Adrenal gland (tissue), 12 donors: ENCODE results near the gene FOXJ1. TPM values are rescaled to one million over a fixed set of nuclear protein-coding genes. Genes with fewer than 3 reads are reported as not detected.
A peak's percentile ranks its signal among the peaks of the same experiment; 100 is the strongest.

Source experiments
- DNase-seq, 7 donors: peaks; one replicate each; pipeline ENCODE4 v3.0.0-alpha.2; 2019 to 2020
- H3K27ac ChIP-seq, 5 donors: fragments of 200-600 bp; sonication (generic) in 4 of 5; 1 replicate in 3 of 5; 2 replicates in 2 of 5; pipeline versions ENCODE4 v1.5.1 to v1.8.0; 2016 to 2020; ENCODE audit warnings: mild to moderate bottlenecking in 1 of 5
- H3K27me3 ChIP-seq: fragments of 200-600 bp; 2 replicates; pipeline ENCODE4 v1.8.0; 2021
- H3K36me3 ChIP-seq, 2 donors: fragments of 200-600 bp; replicated peaks in 1 of 2; 1 replicate in 1 of 2; 2 replicates in 1 of 2; pipeline versions ENCODE4 v1.5.1 to v1.8.0; 2018 to 2022
- H3K4me1 ChIP-seq, 2 donors: fragments of 200-600 bp; replicated peaks in 1 of 2; 1 replicate in 1 of 2; 2 replicates in 1 of 2; pipeline versions ENCODE4 v1.5.1 to v1.8.0; 2018 to 2021
- H3K4me3 ChIP-seq, 4 donors: fragments of 200-600 bp; sonication (generic) in 3 of 4; one replicate each; pipeline ENCODE4 v1.5.1; 2016 to 2018
- H3K9me3 ChIP-seq, 3 donors: fragments of 200-600 bp; sonication (generic) in 1 of 3; replicated peaks in 1 of 3; 1 replicate in 2 of 3; 2 replicates in 1 of 3; pipeline versions ENCODE4 v1.5.1 to v1.8.0; 2016 to 2021
- CTCF ChIP-seq, 6 experiments: fragments of 450-650 bp in 4 of 6; fragments of 200-600 bp in 2 of 6; sonication (generic) in 1 of 6; IDR thresholded peaks; 1 replicate in 5 of 6; 2 replicates in 1 of 6; pipeline versions ENCODE4 v1.5.1 to v1.8.0; 2016 to 2021; ENCODE audit warnings: antibody characterized with exemption in 6 of 6, mild to moderate bottlenecking in 2 of 6, moderate library complexity in 1 of 6
- POLR2A ChIP-seq, 2 donors: fragments of 450-650 bp; IDR thresholded peaks; one replicate each; pipeline ENCODE4 v1.6.1; 2017; ENCODE audit warnings: antibody characterized with exemption in 2 of 2, mild to moderate bottlenecking in 2 of 2, moderate library complexity in 1 of 2
- WGBS, 4 donors: extraction: QIAGEN DNeasy Blood & Tissue Kit in 2 of 4; methylation state at CpG; one replicate each; pipeline versions ENCODE4 v1.1.5 to v1.1.7; 2013 to 2017; 5-methylcytosine and 5-hydroxymethylcytosine counted together
- intact Hi-C, 2 donors: fragments of 100-400 bp; cut with DNase I; formaldehyde crosslinking; loops; one replicate each; pipeline versions ENCODE4 v1.14.1 to v1.15.0; 2022 to 2023
- polyA plus RNA-seq, 3 donors: library from polyadenylated mRNA; stranded (reverse); fragments of 200-250 nt in 2 of 3; fragments of 350-450 nt in 1 of 3; fragmentation: Illumina TruSeq in 1 of 3; extraction: RNeasy Lipid Tissue Mini Kit (QIAGEN cat#74804) in 1 of 3; gene quantifications; one replicate each; pipeline ENCODE4 v1.2.3, GENCODE V29; 2013 to 2014
- total RNA-seq, 9 donors: library from RNA; depleted of rRNA in 4 of 9; stranded (reverse); fragments of >200 nt in 4 of 9; fragments of 120-200 nt in 1 of 9; fragmentation: NEBNext Ultra II Directional in 1 of 9; extraction: Animal tissue kit (Norgen Biotek cat#: 25700) in 1 of 9; gene quantifications; one replicate each; pipeline versions ENCODE4 v1.1.0 to v1.2.4, GENCODE V29; 2013 to 2023
- donor health status: healthy with polysubstance abuse.
- donor health status: Bipolar disorder and iron deficiency.
- donor health status: DM: yes; HTN: yes; CAD: no.
- donor health status: DM: no; HTN: no; CAD: no.
- donor health status: DM: no; HTN: no; CAD: no.
- donor health status: DM: yes; HTN: yes; CAD: no.

The FOXJ1 gene
- total and polyA plus RNA-seq, 12 donors, result 0.06 to 0.18 (median 0.07) TPM; not detected in 9

- peaks cover 6 to 14% of the 10 kb centered on the region in 2 donors for H3K4me1 ChIP-seq
- no peak for DNase-seq
- no peak overlapping the region for H3K4me3 ChIP-seq
- WGBS, 4 donors, result 82 to 92% (median 89%) methylated on average over 6 to 10 of the region's 10 CpGs
- TF ChIP-seq CTCF (IDR thresholded peaks at IDR 0.05) (no peak), POLR2A (IDR thresholded peaks at IDR 0.05) (no peak)
- no peaks in the 10 kb centered on the region for H3K27me3 ChIP-seq
- intact Hi-C loops, result no loop called here
- H3K27ac ChIP-seq, result no peak overlapping the region
- no peaks in the 10 kb centered on the region for H3K9me3 ChIP-seq
- H3K36me3 ChIP-seq, result no peaks in the 10 kb centered on the region
These were observed 8.2 kb upstream of the FOXJ1 start for GRCh38 chr17:76149214-76149613.

- Histone ChIP-seq H3K9me3 (no peaks in the 10 kb centered on the region), H3K27ac (no peak overlapping the region), H3K4me1 (peaks cover 6 to 14% of the 10 kb centered on the region in 2 donors), H3K27me3 (no peaks in the 10 kb centered on the region), H3K36me3 (no peaks in the 10 kb centered on the region), H3K4me3 (no peak overlapping the region)
- DNase-seq, result no peak
- WGBS, 4 donors, result 86 to 100% (median 94%) methylated on average over 1 of the region's 1 CpG
- intact Hi-C loops, result no loop called here
- peak in 1 of 6 experiments; percentile 6 for TF ChIP-seq CTCF (IDR thresholded peaks at IDR 0.05)
- TF ChIP-seq POLR2A (IDR thresholded peaks at IDR 0.05), result no peak
These were observed 6.9 kb upstream of the FOXJ1 start for GRCh38 chr17:76148015-76148326.

GRCh38 chr17:76147211-76148014, 6.4 kb upstream of the FOXJ1 start:
- no peak overlapping the region for H3K4me3 ChIP-seq
- H3K4me1 ChIP-seq, result peaks cover 6 to 14% of the 10 kb centered on the region in 2 donors
- TF ChIP-seq CTCF (IDR thresholded peaks at IDR 0.05) (peak; percentile 40 to 57 (median 48)), POLR2A (IDR thresholded peaks at IDR 0.05) (no peak)
- intact Hi-C loops, result no loop called here
- no peaks in the 10 kb centered on the region for H3K36me3 ChIP-seq
- H3K27me3 ChIP-seq, result no peaks in the 10 kb centered on the region
- 70 to 81% (median 78%) methylated on average over 11 to 13 of the region's 13 CpGs for WGBS, 4 donors
- H3K27ac ChIP-seq, result no peak overlapping the region
- H3K9me3 ChIP-seq, result no peaks in the 10 kb centered on the region
- DNase-seq, result no peak

GRCh38 chr17:76146053-76146851, 5.2 kb upstream of the FOXJ1 start:
- DNase-seq, result peak in 5 of 7 donors; percentile 60 to 75 (median 73)
- H3K27ac ChIP-seq, result no peak overlapping the region
- H3K9me3 ChIP-seq, result no peaks in the 10 kb centered on the region
- H3K4me1 ChIP-seq, result peaks cover 10 to 20% of the 10 kb centered on the region in 2 donors
- intact Hi-C loops, result no loop called here
- H3K27me3 ChIP-seq, result no peaks in the 10 kb centered on the region
- no peak for TF ChIP-seq POLR2A (IDR thresholded peaks at IDR 0.05)
- no peaks in the 10 kb centered on the region for H3K36me3 ChIP-seq
- WGBS, 4 donors, result 76 to 81% (median 77%) methylated on average over 13 to 22 of the region's 22 CpGs
- no peak overlapping the region for H3K4me3 ChIP-seq
